ENCODE measurements around the gene E2F6. TPM values are rescaled to one million over a fixed set of nuclear protein-coding genes. Genes with fewer than 3 reads are reported as not detected.

The E2F6 gene
- total and polyA plus RNA-seq, 2 of the 13 experiments (the other 11 are each of a cell fraction or from before 2014, with no cell fraction given), result 27.3 to 36.0 TPM

DNA sequence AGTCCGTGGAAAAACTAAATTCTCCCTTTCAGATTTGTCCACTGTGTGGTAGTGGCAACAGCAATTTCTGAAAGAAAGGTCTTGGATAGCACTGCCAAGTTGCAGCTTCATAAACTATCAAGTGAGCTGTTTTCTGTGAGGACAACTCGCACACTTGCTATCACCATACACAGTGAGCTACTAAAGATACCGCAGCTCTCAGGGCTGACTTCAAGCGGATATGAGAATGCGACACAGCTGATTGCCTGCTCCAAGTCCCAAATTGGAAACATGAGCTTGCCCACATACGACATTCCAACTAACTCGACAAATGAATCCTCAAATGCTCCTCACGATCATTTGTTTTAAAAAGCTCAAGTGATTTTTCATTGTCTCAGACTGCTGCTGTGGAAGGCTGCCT, 46.2 kb downstream of the E2F6 start (continued):
- TF ChIP-seq ZBED4 (CRISPR knock-in tag; IDR thresholded peaks at IDR 0.05; ENCODE audit: borderline replicate concordance) (no peak), CEBPB (IDR thresholded peaks at IDR 0.05; ENCODE audit: borderline replicate concordance, low read depth, low read length) (no peak), KLF16 (CRISPR knock-in tag; IDR thresholded peaks at IDR 0.05) (no peak), CCDC6 (CRISPR knock-in tag; IDR thresholded peaks at IDR 0.05) (no peak), SKI (IDR thresholded peaks at IDR 0.05; ENCODE audit: partially characterized antibody) (no peak)

GRCh38 chr2:11417946-11418585, 47.9 kb downstream of the E2F6 start:
- CTCF ChIA-PET (ENCODE audit: low intra/inter-chr PET ratio, low total read pairs), result interaction anchor here (1.2 to 1.6 kb wide), 2 partner anchors 29 to 166 kb away, joined by 5 to 8 read pairs; no protein-coding TSS in a partner anchor
- H2AFZ ChIP-seq (ENCODE audit: low read length), result no peak overlapping the region
- TF ChIP-seq RAD21 (CRISPR knock-in tag; IDR thresholded peaks at IDR 0.05) (peak; percentile 77), ONECUT2 (CRISPR knock-in tag; IDR thresholded peaks at IDR 0.05) (no peak), CENPX (CRISPR knock-in tag; IDR thresholded peaks at IDR 0.05) (no peak), ZNF230 (CRISPR knock-in tag; IDR thresholded peaks at IDR 0.05) (0 out of 2 replicates have a peak, but pooled peaks have one; percentile 45), ZBTB20 (CRISPR knock-in tag; IDR thresholded peaks at IDR 0.05; ENCODE audit: borderline replicate concordance, low read depth) (no peak)
- TF ChIP-seq, protein P1, sequence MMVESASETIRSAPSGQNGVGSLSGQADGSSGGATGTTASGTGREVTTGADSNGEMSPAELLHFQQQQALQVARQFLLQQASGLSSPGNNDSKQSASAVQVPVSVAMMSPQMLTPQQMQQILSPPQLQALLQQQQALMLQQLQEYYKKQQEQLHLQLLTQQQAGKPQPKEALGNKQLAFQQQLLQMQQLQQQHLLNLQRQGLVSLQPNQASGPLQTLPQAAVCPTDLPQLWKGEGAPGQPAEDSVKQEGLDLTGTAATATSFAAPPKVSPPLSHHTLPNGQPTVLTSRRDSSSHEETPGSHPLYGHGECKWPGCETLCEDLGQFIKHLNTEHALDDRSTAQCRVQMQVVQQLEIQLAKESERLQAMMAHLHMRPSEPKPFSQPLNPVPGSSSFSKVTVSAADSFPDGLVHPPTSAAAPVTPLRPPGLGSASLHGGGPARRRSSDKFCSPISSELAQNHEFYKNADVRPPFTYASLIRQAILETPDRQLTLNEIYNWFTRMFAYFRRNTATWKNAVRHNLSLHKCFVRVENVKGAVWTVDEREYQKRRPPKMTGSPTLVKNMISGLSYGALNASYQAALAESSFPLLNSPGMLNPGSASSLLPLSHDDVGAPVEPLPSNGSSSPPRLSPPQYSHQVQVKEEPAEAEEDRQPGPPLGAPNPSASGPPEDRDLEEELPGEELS (CRISPR knock-in tag; IDR thresholded peaks at IDR 0.05), result 0 out of 2 replicates have a peak, but pooled peaks have one; percentile 16
- TF ChIP-seq, protein P2, sequence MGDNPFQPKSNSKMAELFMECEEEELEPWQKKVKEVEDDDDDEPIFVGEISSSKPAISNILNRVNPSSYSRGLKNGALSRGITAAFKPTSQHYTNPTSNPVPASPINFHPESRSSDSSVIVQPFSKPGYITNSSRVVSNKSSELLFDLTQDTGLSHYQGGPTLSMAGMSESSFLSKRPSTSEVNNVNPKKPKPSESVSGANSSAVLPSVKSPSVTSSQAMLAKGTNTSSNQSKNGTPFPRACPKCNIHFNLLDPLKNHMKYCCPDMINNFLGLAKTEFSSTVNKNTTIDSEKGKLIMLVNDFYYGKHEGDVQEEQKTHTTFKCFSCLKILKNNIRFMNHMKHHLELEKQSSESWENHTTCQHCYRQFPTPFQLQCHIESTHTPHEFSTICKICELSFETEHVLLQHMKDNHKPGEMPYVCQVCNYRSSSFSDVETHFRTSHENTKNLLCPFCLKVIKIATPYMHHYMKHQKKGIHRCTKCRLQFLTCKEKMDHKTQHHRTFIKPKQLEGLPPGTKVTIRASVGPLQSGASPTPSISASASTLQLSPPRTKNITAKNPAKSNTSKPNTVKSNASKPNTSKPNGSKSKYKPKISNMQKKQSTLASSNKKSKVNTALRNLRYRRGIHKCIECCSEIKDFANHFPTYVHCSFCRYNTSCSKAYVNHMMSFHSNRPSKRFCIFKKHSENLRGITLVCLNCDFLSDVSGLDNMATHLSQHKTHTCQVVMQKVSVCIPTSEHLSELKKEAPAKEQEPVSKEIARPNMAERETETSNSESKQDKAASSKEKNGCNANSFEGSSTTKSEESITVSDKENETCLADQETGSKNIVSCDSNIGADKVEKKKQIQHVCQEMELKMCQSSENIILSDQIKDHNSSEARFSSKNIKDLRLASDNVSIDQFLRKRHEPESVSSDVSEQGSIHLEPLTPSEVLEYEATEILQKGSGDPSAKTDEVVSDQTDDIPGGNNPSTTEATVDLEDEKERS (CRISPR knock-in tag; IDR thresholded peaks at IDR 0.05), result peak; percentile 98

More at GRCh38 chr2:11417946-11418585, 47.9 kb downstream of the E2F6 start:
- FAIRE-seq (peak; percentile 28), ATAC-seq (no peak), DNase-seq (ENCODE audit: low spot score) (peak; percentile 70)
- no TSS peak for BruUV-seq (replicated peaks)
- in situ Hi-C loops (cut with HindIII; ENCODE audit: extremely low pct_ligation_motif_present, low pct_unique_long_range_greater_than_20kb), result no loop called here
- Histone ChIP-seq H4K20me1 (ENCODE audit: insufficient read depth, low read length) (no peaks in the 10 kb centered on the region), H3K4me3 (replicated peaks in 1 of 3; ENCODE audit: insufficient read depth in 1 of 3, low read depth in 2 of 3, low read length in 3 of 3) (no peak overlapping the region), H3K4me1 (ENCODE audit: insufficient read depth, low read length) (peaks cover 26% of the 10 kb centered on the region), H3K9ac (ENCODE audit: insufficient read depth, low read depth, low read length) (no peak overlapping the region), H3K27ac (ENCODE audit: extremely low read length, insufficient read depth, low read length) (no peak overlapping the region), H3K9me3 (ENCODE audit: low read length) (peaks cover 14% of the 10 kb centered on the region; the same call in 1 of the 2 replicates), H3K36me3 (replicated peaks in 1 of 2; ENCODE audit: control insufficient read depth in 1 of 2, insufficient read depth in 2 of 2, low read length in 2 of 2) (no peaks in the 10 kb centered on the region), H3K4me2 (ENCODE audit: low read depth, low read length) (no peak overlapping the region), H3K79me2 (ENCODE audit: insufficient read depth, low read length) (no peaks in the 10 kb centered on the region), H3K27me3 (ENCODE audit: control insufficient read depth in 1 of 2, insufficient read depth in 2 of 2, low read length in 2 of 2) (no peaks in the 10 kb centered on the region)
- intact Hi-C loops (cut with micrococcal nuclease; ENCODE audit: unreplicated experiment), result no loop called here
- WGBS (ENCODE audit: low lambda C conversion rate), result 25% methylated on average over 8 of the region's 8 CpGs
- POLR2A ChIA-PET, result interaction anchor here (0.9 to 1.0 kb wide), 2 partner anchors 48 to 53 kb away, joined by 3 read pairs; partner anchors contain the start of gene E2F6

Measured in HepG2 (cell line).